NCI-H460 (cell line): ENCODE measurements around the gene ENOX2. TPM values are rescaled to one million over a fixed set of nuclear protein-coding genes. Genes with fewer than 3 reads are reported as not detected.
"Not testable (repeated sequence)": the region's sequence is repeated elsewhere in the genome, so short reads cannot be mapped to it uniquely, and the experiment has no call there.

Experiments
- DNase-seq: peaks from one replicate; pipeline ENCODE4 v3.0.0-alpha.2; 2016; ENCODE audit warnings: low read depth; ENCODE audit errors: extremely low read depth
- polyA plus RNA-seq: library from polyadenylated mRNA; depleted of rRNA; stranded (reverse); fragments of >200 nt; gene quantifications from 2 replicates; pipeline ENCODE4 v1.2.3, GENCODE V29; 2014; cell fraction: nucleus; rRNA removed
- total RNA-seq: library from RNA; depleted of rRNA; stranded (reverse); fragments of >200 nt; shearing (Covaris generic); gene quantifications from 2 replicates; pipeline ENCODE4 v1.2.3, GENCODE V29; 2014; rRNA removed

ENOX2 gene
- 14.6 and 15.9 TPM in 2 replicates for total RNA-seq
- 2.8 and 5.2 TPM in 2 replicates for polyA plus RNA-seq

- peak; percentile 97 for DNase-seq
Measured at GRCh38 chrX:130902783-130903613, at the start of gene ENOX2. Gene ENOX2 (minus strand): TSS chrX:130903209. CDS start chrX:130703216, 199,993 bp downstream.

GRCh38 chrX:130952266-130953043 is 49.4 kb upstream of the ENOX2 start:
- DNase-seq: no peak

GRCh38 chrX:130944230-130944629 is 41.2 kb upstream of the ENOX2 start:
- DNase-seq: no peak

GRCh38 chrX:130937101-130937500 is 34.1 kb upstream of the ENOX2 start:
- DNase-seq: no peak

- no peak for DNase-seq
Measured at GRCh38 chrX:130933358-130933757, 30.3 kb upstream of the ENOX2 start.

- DNase-seq: not testable (repeated sequence)
Measured at GRCh38 chrX:130920405-130920804, 17.4 kb upstream of the ENOX2 start.

GRCh38 chrX:130919676-130920075 is 16.7 kb upstream of the ENOX2 start:
- not testable (repeated sequence) for DNase-seq

GRCh38 chrX:130918498-130918897 is 15.5 kb upstream of the ENOX2 start:
- DNase-seq: not testable (repeated sequence)

GRCh38 chrX:130916636-130917422 is 13.8 kb upstream of the ENOX2 start:
- DNase-seq: peak; percentile 57

GRCh38 chrX:130915302-130915701 is 12.3 kb upstream of the ENOX2 start:
- DNase-seq: no peak

- DNase-seq: no peak
Measured at GRCh38 chrX:130909469-130910136, 6.6 kb upstream of the ENOX2 start.

- no peak for DNase-seq
Measured at GRCh38 chrX:130906776-130907175, 3.8 kb upstream of the ENOX2 start.

GRCh38 chrX:130902446-130902782 is 595 bp downstream of the ENOX2 start:
- no peak for DNase-seq

GRCh38 chrX:130896802-130897501 is 6.1 kb downstream of the ENOX2 start:
- DNase-seq: no peak

GRCh38 chrX:130896026-130896425 is 7.0 kb downstream of the ENOX2 start:
- DNase-seq: no peak

GRCh38 chrX:130895299-130895698 is 7.7 kb downstream of the ENOX2 start:
- DNase-seq: no peak

- no peak for DNase-seq
Measured at GRCh38 chrX:130893356-130894085, 9.5 kb downstream of the ENOX2 start.

GRCh38 chrX:130887376-130887775 is 15.6 kb downstream of the ENOX2 start:
- DNase-seq: no peak

GRCh38 chrX:130885996-130886395 is 17.0 kb downstream of the ENOX2 start:
- DNase-seq: no peak
